ENCODE measurements around the gene TMEM183A. TPM values are rescaled to one million over a fixed set of nuclear protein-coding genes. Genes with fewer than 3 reads are reported as not detected.

The TMEM183A gene
- total RNA-seq, 2 experiments from 2014 or later: 76.5 to 82.2 TPM

GRCh38 chr1:202967684-202968281 is 39.4 kb upstream of the TMEM183A start:
- peak overlapping the region; percentile 86 for H3K4me3 Mint-ChIP-seq
- ATAC-seq (peak; percentile 5), DNase-seq (peak; percentile 36)
- peaks cover 4% of the 10 kb centered on the region for H3K36me3 Mint-ChIP-seq (ENCODE audit: low read depth)
- intact Hi-C loops (cut with micrococcal nuclease): no loop called here
- TF ChIP-seq, protein P1, sequence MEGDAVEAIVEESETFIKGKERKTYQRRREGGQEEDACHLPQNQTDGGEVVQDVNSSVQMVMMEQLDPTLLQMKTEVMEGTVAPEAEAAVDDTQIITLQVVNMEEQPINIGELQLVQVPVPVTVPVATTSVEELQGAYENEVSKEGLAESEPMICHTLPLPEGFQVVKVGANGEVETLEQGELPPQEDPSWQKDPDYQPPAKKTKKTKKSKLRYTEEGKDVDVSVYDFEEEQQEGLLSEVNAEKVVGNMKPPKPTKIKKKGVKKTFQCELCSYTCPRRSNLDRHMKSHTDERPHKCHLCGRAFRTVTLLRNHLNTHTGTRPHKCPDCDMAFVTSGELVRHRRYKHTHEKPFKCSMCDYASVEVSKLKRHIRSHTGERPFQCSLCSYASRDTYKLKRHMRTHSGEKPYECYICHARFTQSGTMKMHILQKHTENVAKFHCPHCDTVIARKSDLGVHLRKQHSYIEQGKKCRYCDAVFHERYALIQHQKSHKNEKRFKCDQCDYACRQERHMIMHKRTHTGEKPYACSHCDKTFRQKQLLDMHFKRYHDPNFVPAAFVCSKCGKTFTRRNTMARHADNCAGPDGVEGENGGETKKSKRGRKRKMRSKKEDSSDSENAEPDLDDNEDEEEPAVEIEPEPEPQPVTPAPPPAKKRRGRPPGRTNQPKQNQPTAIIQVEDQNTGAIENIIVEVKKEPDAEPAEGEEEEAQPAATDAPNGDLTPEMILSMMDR (IDR thresholded peaks at IDR 0.05): no peak
- H3K4me1 Mint-ChIP-seq (ENCODE audit: low read depth): peaks cover 27% of the 10 kb centered on the region
- no peaks in the 10 kb centered on the region for H3K27me3 Mint-ChIP-seq
- ChIA-PET POLR2A (interaction anchor here (0.6 to 2.6 kb wide), 8 partner anchors 12 to 168 kb away, joined by 3 to 13 read pairs (median 3); partner anchors contain the start of genes KLHL12 and TMEM183A), CTCF (interaction anchor here (0.7 to 1.8 kb wide), 12 partner anchors 10 to 209 kb away, joined by 3 to 13 read pairs (median 4); partner anchors contain the start of gene TMEM183A)
- H3K27ac Mint-ChIP-seq: peak overlapping the region; percentile 91
- no peaks in the 10 kb centered on the region for H3K9me3 Mint-ChIP-seq

DNA sequence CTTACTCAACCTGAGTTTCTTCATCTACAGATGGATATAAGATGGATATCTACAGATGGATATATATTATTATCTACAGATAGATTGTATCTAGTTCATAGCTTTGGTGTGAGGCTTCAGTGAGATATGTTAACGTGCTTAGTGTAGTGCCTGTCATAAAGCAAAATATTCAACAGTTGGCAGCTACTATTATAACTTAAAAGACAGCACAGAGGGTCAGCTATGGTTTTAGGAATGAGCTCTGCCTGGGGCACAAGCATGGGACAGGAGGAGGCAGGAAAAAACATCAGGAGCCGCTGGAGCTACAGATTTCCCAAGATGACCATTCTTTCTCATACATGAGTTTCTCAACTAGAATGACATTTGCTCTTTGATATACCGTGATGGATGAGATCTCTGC is 38.8 kb upstream of the TMEM183A start:
- H3K27ac Mint-ChIP-seq: no peak overlapping the region
- TF ChIP-seq, protein P1 (IDR thresholded peaks at IDR 0.05): no peak
- no peaks in the 10 kb centered on the region for H3K9me3 Mint-ChIP-seq

GRCh38 chr1:202968895-202969295 is 38.3 kb upstream of the TMEM183A start:
- H3K4me3 Mint-ChIP-seq: no peak overlapping the region
- no peaks in the 10 kb centered on the region for H3K9me3 Mint-ChIP-seq
- peak; percentile 56 for DNase-seq
- H3K27ac Mint-ChIP-seq: peak overlapping the region; percentile 8
- H3K27me3 Mint-ChIP-seq: no peaks in the 10 kb centered on the region
- POLR2A ChIA-PET: interaction anchor here (0.8 kb wide), 1 partner anchor 42 kb away, joined by 3 read pairs; the partner anchor contains the start of gene KLHL12
- peaks cover 27% of the 10 kb centered on the region for H3K4me1 Mint-ChIP-seq (ENCODE audit: low read depth)
- peak; percentile 56 for ATAC-seq
- intact Hi-C loops (cut with micrococcal nuclease): no loop called here
- no peaks in the 10 kb centered on the region for H3K36me3 Mint-ChIP-seq (ENCODE audit: low read depth)
- CTCF ChIA-PET: interaction anchor here (0.9 to 1.8 kb wide), 5 partner anchors 9 to 54 kb away, joined by 3 to 13 read pairs (median 8); partner anchors contain the start of gene TMEM183A
- TF ChIP-seq, protein P1 (IDR thresholded peaks at IDR 0.05): peak; percentile 49

More for the DNA sequence above, 38.8 kb upstream of the TMEM183A start:
- no peaks in the 10 kb centered on the region for H3K27me3 Mint-ChIP-seq
- ChIA-PET CTCF (interaction anchor here (0.7 to 1.8 kb wide), 12 partner anchors 9 to 210 kb away, joined by 3 to 13 read pairs (median 4); partner anchors contain the start of gene TMEM183A), POLR2A (interaction anchor here (0.6 to 2.6 kb wide), 7 partner anchors 13 to 168 kb away, joined by 3 to 13 read pairs (median 3); partner anchors contain the start of genes KLHL12 and TMEM183A)
- H3K4me1 Mint-ChIP-seq (ENCODE audit: low read depth): peaks cover 27% of the 10 kb centered on the region
- H3K4me3 Mint-ChIP-seq: no peak overlapping the region
- DNase-seq (no peak), ATAC-seq (no peak)
- H3K36me3 Mint-ChIP-seq (ENCODE audit: low read depth): peaks cover 2% of the 10 kb centered on the region
- intact Hi-C loops (cut with micrococcal nuclease): no loop called here

DNA sequence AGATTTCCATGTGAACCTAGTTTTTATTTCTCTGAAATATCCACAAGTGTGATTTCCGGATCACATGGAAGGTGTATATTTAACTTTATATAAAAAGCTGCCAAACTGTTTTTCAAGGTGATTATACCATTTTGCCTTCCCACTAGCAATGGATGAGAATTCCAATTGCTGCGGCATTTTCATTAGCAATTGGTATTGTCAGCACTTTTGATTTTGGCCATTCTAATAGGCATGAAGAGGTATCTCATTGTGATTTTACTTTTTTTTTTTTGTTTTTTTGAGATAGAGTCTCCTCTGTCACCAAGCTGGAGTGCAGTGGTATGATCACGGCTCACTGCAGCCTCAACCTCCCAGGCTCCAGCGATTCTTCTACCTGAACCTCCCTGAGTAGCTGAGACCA is 35.1 kb upstream of the TMEM183A start:
- intact Hi-C loops (cut with micrococcal nuclease): no loop called here
- Mint-ChIP-seq H3K27ac (no peak overlapping the region), H3K36me3 (ENCODE audit: low read depth) (no peaks in the 10 kb centered on the region), H3K9me3 (no peaks in the 10 kb centered on the region), H3K27me3 (peaks cover 3% of the 10 kb centered on the region), H3K4me1 (ENCODE audit: low read depth) (peaks cover 17% of the 10 kb centered on the region), H3K4me3 (no peak overlapping the region)
- POLR2A ChIA-PET: interaction anchor here (2.0 kb wide), 1 partner anchor 35 kb away, joined by 7 read pairs; the partner anchor contains the start of gene TMEM183A
- CTCF ChIA-PET: interaction anchor here (1.5 to 4.0 kb wide), 2 partner anchors 17 to 26 kb away, joined by 4 to 23 read pairs; no protein-coding TSS in a partner anchor
- no peak for DNase-seq
- TF ChIP-seq, protein P1 (IDR thresholded peaks at IDR 0.05): no peak
- no peak for ATAC-seq

DNA sequence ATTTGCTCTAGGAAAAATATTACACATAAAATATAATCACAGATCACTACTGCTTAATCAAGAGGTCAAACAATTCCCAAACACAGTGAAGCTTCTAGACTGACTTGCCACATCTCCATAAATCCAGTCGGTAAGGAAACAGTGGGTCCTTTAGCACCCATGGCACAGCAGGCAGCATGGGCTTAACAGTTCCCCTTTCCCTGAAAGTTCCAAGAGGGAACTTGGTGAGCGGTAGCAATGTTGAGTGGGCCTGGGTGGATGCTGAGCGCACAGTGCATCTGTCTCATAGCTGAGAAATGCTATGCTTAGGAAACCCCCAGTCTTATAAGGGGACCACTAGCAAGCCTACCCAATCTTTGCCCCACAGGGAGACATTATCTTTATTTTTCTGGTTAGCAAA is 32.3 kb upstream of the TMEM183A start:
- Mint-ChIP-seq H3K36me3 (ENCODE audit: low read depth) (no peaks in the 10 kb centered on the region), H3K27me3 (peaks cover 18% of the 10 kb centered on the region), H3K4me1 (ENCODE audit: low read depth) (no peaks in the 10 kb centered on the region), H3K27ac (no peak overlapping the region), H3K4me3 (no peak overlapping the region), H3K9me3 (no peaks in the 10 kb centered on the region)
- POLR2A ChIA-PET: interaction anchor here (1.4 kb wide), 1 partner anchor 48 kb away, joined by 5 read pairs; the partner anchor contains the start of gene KLHL12
- CTCF ChIA-PET: interaction anchor here (4.0 kb wide), 1 partner anchor 24 kb away, joined by 23 read pairs; no protein-coding TSS in a partner anchor
- TF ChIP-seq, protein P1 (IDR thresholded peaks at IDR 0.05): no peak
- DNase-seq (no peak), ATAC-seq (no peak)
- intact Hi-C loops (cut with micrococcal nuclease): no loop called here
